Measurements from ENCODE around the gene ARHGAP6. TPM values are rescaled to one million over a fixed set of nuclear protein-coding genes. Genes with fewer than 3 reads are reported as not detected.

ARHGAP6 gene
- total RNA-seq, 1 experiment from 2014 or later = 0.07 TPM

- Histone ChIP-seq H2BK20ac (ENCODE audit: low read depth, low read length, poor library complexity, severe bottlenecking) (no peak overlapping the region), H3K79me2 (ENCODE audit: insufficient read depth, low read length) (no peaks in the 10 kb centered on the region), H3K18ac (ENCODE audit: insufficient read length, low read depth, low read length) (no peak overlapping the region), H3K9ac (ENCODE audit: extremely low read depth, insufficient read length, low read length) (no peak overlapping the region), H2BK15ac (ENCODE audit: low read depth, low read length) (no peak overlapping the region), H3T11ph (ENCODE audit: low read length) (no peak overlapping the region), H3K79me1 (ENCODE audit: insufficient read depth, low read depth, low read length, poor library complexity, severe bottlenecking) (no peaks in the 10 kb centered on the region), H2AK5ac (ENCODE audit: insufficient read length, low read length) (no peak overlapping the region), H3K23ac (ENCODE audit: insufficient read length, low read depth, low read length) (no peak overlapping the region), H4K20me1 (ENCODE audit: control insufficient read depth, insufficient read depth, insufficient read length) (no peaks in the 10 kb centered on the region), H3K4me2 (ENCODE audit: insufficient read depth, insufficient read length, low read length) (no peak overlapping the region), H2BK120ac (ENCODE audit: low read depth, low read length, poor library complexity, severe bottlenecking) (no peak overlapping the region), H4K91ac (ENCODE audit: insufficient read length, low read depth, low read length) (no peak overlapping the region), H2BK12ac (ENCODE audit: insufficient read length, low read depth, low read length) (no peak overlapping the region), H4K5ac (ENCODE audit: insufficient read length, low read depth, low read length) (no peak overlapping the region), H3K4ac (ENCODE audit: low read depth, low read length) (no peak overlapping the region), H3K4me1 (ENCODE audit: insufficient read depth, low read length) (no peaks in the 10 kb centered on the region), H2BK5ac (ENCODE audit: insufficient read length, low read length) (no peak overlapping the region), H3K9me3 (ENCODE audit: control insufficient read depth, low read depth, low read length) (no peaks in the 10 kb centered on the region), H3K23me2 (ENCODE audit: insufficient read length, low read depth, low read length, poor library complexity, severe bottlenecking) (no peaks in the 10 kb centered on the region), H3K14ac (ENCODE audit: insufficient read depth, low read length) (no peak overlapping the region), H3K27me3 (ENCODE audit: insufficient read depth, low read length) (no peaks in the 10 kb centered on the region), H2AFZ (ENCODE audit: low read length) (no peak overlapping the region), H3K27ac (ENCODE audit: insufficient read length, low read depth, low read length) (no peak overlapping the region), H4K8ac (replicated peaks; ENCODE audit: insufficient read length, low read depth, low read length) (no peak overlapping the region), H3K56ac (ENCODE audit: insufficient read length, low read depth, low read length) (no peak overlapping the region)
- DNase-seq = no peak
- H3K9me3 Mint-ChIP-seq = peaks cover 58 to 61% of the 10 kb centered on the region in 2 experiments
- no peak for TF ChIP-seq CTCF (conservative IDR thresholded peaks at IDR 0.05)
- H3K27ac Mint-ChIP-seq = no peak overlapping the region; a peak in 1 of 7 replicates
- H3K4me3 Mint-ChIP-seq = no peak overlapping the region
- no peaks in the 10 kb centered on the region for H3K4me1 Mint-ChIP-seq
- no peaks in the 10 kb centered on the region for H3K27me3 Mint-ChIP-seq (ENCODE audit: low read depth)
- WGBS (ENCODE audit: extremely low coverage, insufficient read length, low lambda C conversion rate) = no CpG with 5 or more reads among the region's 5 CpGs
- no peaks in the 10 kb centered on the region for H3K36me3 Mint-ChIP-seq (ENCODE audit: insufficient read depth in 1 of 3, low read depth in 3 of 3)
Observed at GRCh38 chrX:11461201-11462001, 204.3 kb downstream of the ARHGAP6 start.

Data from H9 (cell line).